ENCODE data around the gene ATOSA.

The ATOSA gene

GRCh38 chr15:52710050-52710707, 31.0 kb upstream of the ATOSA start:
- H3K4me3 ChIP-seq (ENCODE audit: low read depth, low read length): no peak overlapping the region
- DNase-seq (ENCODE audit: low read depth): no peak
- TF ChIP-seq, protein P1, sequence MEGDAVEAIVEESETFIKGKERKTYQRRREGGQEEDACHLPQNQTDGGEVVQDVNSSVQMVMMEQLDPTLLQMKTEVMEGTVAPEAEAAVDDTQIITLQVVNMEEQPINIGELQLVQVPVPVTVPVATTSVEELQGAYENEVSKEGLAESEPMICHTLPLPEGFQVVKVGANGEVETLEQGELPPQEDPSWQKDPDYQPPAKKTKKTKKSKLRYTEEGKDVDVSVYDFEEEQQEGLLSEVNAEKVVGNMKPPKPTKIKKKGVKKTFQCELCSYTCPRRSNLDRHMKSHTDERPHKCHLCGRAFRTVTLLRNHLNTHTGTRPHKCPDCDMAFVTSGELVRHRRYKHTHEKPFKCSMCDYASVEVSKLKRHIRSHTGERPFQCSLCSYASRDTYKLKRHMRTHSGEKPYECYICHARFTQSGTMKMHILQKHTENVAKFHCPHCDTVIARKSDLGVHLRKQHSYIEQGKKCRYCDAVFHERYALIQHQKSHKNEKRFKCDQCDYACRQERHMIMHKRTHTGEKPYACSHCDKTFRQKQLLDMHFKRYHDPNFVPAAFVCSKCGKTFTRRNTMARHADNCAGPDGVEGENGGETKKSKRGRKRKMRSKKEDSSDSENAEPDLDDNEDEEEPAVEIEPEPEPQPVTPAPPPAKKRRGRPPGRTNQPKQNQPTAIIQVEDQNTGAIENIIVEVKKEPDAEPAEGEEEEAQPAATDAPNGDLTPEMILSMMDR (IDR thresholded peaks at IDR 0.05; ENCODE audit: low read depth, low read length, missing control alignments): no peak
- in situ Hi-C loops (cut with HindIII; ENCODE audit: low sequenced_read_pairs): no loop called here

DNA sequence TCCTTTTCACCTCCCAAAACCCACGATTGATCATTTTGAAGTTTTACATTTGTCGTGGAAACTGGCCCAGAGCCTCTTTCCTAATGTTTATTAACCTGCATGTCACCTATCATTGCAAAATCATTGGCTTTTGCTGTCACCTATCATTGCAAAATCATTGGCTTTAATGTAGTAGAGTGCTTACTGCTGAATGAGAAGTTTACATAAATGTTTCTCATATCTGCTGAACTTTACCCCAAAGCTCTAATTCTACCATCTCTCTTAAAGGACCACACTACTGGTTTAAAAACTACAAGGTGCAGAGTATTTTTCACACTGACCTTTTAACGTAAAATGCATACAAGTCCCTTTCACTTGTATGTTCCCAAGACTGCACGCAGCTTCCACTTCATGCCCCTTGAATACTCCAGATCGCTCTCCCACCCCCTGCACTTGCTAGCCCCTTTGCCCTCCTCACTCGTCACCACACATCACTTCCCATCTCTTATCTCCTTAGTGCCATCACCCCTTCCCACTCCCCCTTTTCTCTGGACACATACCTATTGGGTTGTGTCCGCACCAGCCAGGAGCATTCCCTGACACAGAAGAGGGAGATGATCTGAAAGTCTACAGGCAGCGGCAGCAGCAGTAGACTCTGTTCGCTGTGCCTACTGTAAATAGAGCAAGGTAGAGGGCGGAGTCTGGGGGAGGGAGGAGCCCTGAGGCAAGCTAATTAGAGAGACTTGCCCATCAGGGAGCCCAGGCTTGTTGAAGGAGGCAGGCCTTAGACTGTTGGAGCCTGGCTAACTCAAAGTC, 30.2 kb upstream of the ATOSA start:
- no peak for DNase-seq (ENCODE audit: low read depth)
- in situ Hi-C loops (cut with HindIII; ENCODE audit: low sequenced_read_pairs): no loop called here
- no peak overlapping the region for H3K4me3 ChIP-seq (ENCODE audit: low read depth, low read length)
- TF ChIP-seq, protein P1 (IDR thresholded peaks at IDR 0.05; ENCODE audit: low read depth, low read length, missing control alignments): no peak

DNA sequence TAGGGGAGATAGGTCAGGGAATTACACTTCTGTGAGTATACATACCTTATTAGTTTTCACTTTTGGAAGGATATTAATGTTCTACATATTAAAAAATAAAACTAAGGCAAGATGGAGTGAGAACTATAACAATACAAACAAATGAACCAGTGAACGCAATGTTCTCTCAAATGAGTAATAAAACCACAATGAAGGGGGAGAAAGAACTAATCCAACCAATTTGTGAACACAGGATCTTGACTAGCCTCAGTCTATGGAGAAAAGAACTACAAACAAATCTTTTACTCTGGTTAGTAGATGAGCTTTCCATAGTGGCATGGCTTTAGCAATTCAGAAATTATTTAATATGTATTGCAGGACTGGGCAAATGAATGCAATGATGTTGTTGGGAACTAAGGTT, 26.9 kb upstream of the ATOSA start:
- DNase-seq (ENCODE audit: low read depth): no peak
- in situ Hi-C loops (cut with HindIII; ENCODE audit: low sequenced_read_pairs): no loop called here
- TF ChIP-seq, protein P1 (IDR thresholded peaks at IDR 0.05; ENCODE audit: low read depth, low read length, missing control alignments): no peak
- no peak overlapping the region for H3K4me3 ChIP-seq (ENCODE audit: low read depth, low read length)

GRCh38 chr15:52702390-52702789, 23.2 kb upstream of the ATOSA start:
- in situ Hi-C loops (cut with HindIII; ENCODE audit: low sequenced_read_pairs): no loop called here
- no peak overlapping the region for H3K4me3 ChIP-seq (ENCODE audit: low read depth, low read length)
- TF ChIP-seq, protein P1 (IDR thresholded peaks at IDR 0.05; ENCODE audit: low read depth, low read length, missing control alignments): no peak
- no peak for DNase-seq (ENCODE audit: low read depth)

- TF ChIP-seq, protein P1 (IDR thresholded peaks at IDR 0.05; ENCODE audit: low read depth, low read length, missing control alignments): no peak
- in situ Hi-C loops (cut with HindIII; ENCODE audit: low sequenced_read_pairs): no loop called here
- DNase-seq (ENCODE audit: low read depth): no peak
- no peak overlapping the region for H3K4me3 ChIP-seq (ENCODE audit: low read depth, low read length)
These were observed 20.3 kb upstream of the ATOSA start for GRCh38 chr15:52699457-52699856.

DNA sequence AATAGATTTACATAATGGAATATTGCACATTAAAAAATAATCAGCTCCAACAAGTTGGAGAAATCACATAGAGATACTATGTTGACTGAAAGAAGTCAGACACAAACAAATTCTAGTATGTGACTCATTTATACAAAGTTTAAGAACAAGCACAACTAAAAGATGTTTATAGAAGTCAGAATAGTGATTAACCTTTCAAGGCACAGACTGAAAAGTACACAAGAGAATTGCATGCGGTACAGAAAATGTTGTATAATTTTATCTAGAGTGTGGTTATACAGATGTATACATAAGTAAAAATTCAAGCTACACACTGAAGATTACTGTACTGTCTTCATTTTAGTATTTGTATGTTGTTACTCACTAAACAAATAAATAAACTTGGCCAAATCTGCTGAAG, 19.3 kb upstream of the ATOSA start:
- no peak for DNase-seq (ENCODE audit: low read depth)
- in situ Hi-C loops (cut with HindIII; ENCODE audit: low sequenced_read_pairs): no loop called here
- TF ChIP-seq, protein P1 (IDR thresholded peaks at IDR 0.05; ENCODE audit: low read depth, low read length, missing control alignments): no peak
- no peak overlapping the region for H3K4me3 ChIP-seq (ENCODE audit: low read depth, low read length)
